Parathyroid adenoma (tissue), 2 donors: ENCODE data around the gene CRY2.

ENCODE experiments used
- H2AFZ ChIP-seq: fragments of 300-600 bp; sonication (generic); one replicate; pipeline ENCODE4 v1.7.0; 2017; ENCODE audit warnings: antibody characterized with exemption, mild to moderate bottlenecking
- H3K27ac ChIP-seq: fragments of 300-600 bp; sonication (generic); one replicate; pipeline ENCODE4 v1.7.0; 2017
- H3K27me3 ChIP-seq: fragments of 300-600 bp; sonication (generic); one replicate; pipeline ENCODE4 v1.7.0; 2017; ENCODE audit warnings: low read length; ENCODE audit not compliant: control insufficient read depth, insufficient read depth
- H3K36me3 ChIP-seq: fragments of 300-600 bp; sonication (generic); one replicate; pipeline ENCODE4 v1.7.0; 2017; ENCODE audit warnings: low read length; ENCODE audit not compliant: control insufficient read depth, insufficient read depth
- H3K4me1 ChIP-seq: fragments of 300-600 bp; sonication (generic); one replicate; pipeline ENCODE4 v1.7.0; 2017; ENCODE audit warnings: control low read depth
- H3K4me2 ChIP-seq: fragments of 300-600 bp; sonication (generic); one replicate; pipeline ENCODE4 v1.7.0; 2017; ENCODE audit warnings: low read length
- H3K4me3 ChIP-seq: fragments of 300-600 bp; sonication (generic); one replicate; pipeline ENCODE4 v1.7.0; 2017; ENCODE audit warnings: low read depth, low read length
- H3K79me2 ChIP-seq: fragments of 300-600 bp; sonication (generic); one replicate; pipeline ENCODE4 v1.7.0; 2017; ENCODE audit warnings: control low read depth
- H3K9ac ChIP-seq: fragments of 300-600 bp; sonication (generic); one replicate; pipeline ENCODE4 v1.7.0; 2017; ENCODE audit warnings: mild to moderate bottlenecking
- H3K9me3 ChIP-seq: fragments of 300-600 bp; sonication (generic); one replicate; pipeline ENCODE4 v1.7.0; 2017; ENCODE audit warnings: low read length; ENCODE audit not compliant: control insufficient read depth
- CTCF ChIP-seq: fragments of 300-600 bp; sonication (generic); IDR thresholded peaks from one replicate; pipeline ENCODE4 v1.7.0; 2017; ENCODE audit warnings: antibody characterized with exemption, mild to moderate bottlenecking
- donor health status: primary hyperparathyroidism.

CRY2 gene

GRCh38 chr11:45920531-45921477 is 73.5 kb downstream of the CRY2 start:
- Histone ChIP-seq H3K9ac (no peak overlapping the region), H3K9me3 (no peaks in the 10 kb centered on the region)

GRCh38 chr11:45921561-45922424 is 74.5 kb downstream of the CRY2 start:
- Histone ChIP-seq H3K27ac (peak overlapping the region; percentile 87), H3K4me3 (peak overlapping the region; percentile 47), H3K27me3 (no peaks in the 10 kb centered on the region), H3K4me1 (peaks cover 5% of the 10 kb centered on the region), H3K9me3 (no peaks in the 10 kb centered on the region), H3K79me2 (no peaks in the 10 kb centered on the region), H2AFZ (peak overlapping the region; percentile 76), H3K9ac (peak overlapping the region; percentile 49), H3K36me3 (no peaks in the 10 kb centered on the region), H3K4me2 (peak overlapping the region; percentile 45)
- TF ChIP-seq CTCF = no peak

More at GRCh38 chr11:45920531-45921477, 73.5 kb downstream of the CRY2 start:
- H3K79me2 ChIP-seq = no peaks in the 10 kb centered on the region
- H3K27me3 ChIP-seq = no peaks in the 10 kb centered on the region
- peaks cover 5% of the 10 kb centered on the region for H3K4me1 ChIP-seq
- H3K4me3 ChIP-seq = no peak overlapping the region
- TF ChIP-seq CTCF = no peak
- H3K27ac ChIP-seq = peak overlapping the region; percentile 87
- H2AFZ ChIP-seq = peak overlapping the region; percentile 76
- no peaks in the 10 kb centered on the region for H3K36me3 ChIP-seq
- peak overlapping the region; percentile 45 for H3K4me2 ChIP-seq

GRCh38 chr11:45922425-45923082 is 75.3 kb downstream of the CRY2 start, which contains the start of gene LARGE2:
LARGE2 (plus strand) TSS chr11:45922656; CDS start chr11:45922883, 227 bp downstream.
- no peaks in the 10 kb centered on the region for H3K27me3 ChIP-seq
- peak within 1 kb of the TSS; percentile 76 for H2AFZ ChIP-seq
- peak within 1 kb of the TSS; percentile 45 for H3K4me2 ChIP-seq
- peak within 1 kb of the TSS; percentile 49 for H3K9ac ChIP-seq
- no peak for TF ChIP-seq CTCF
- H3K27ac ChIP-seq = peak within 1 kb of the TSS; percentile 87
- H3K36me3 ChIP-seq = no peaks in the 10 kb centered on the region
- peak within 1 kb of the TSS; percentile 47 for H3K4me3 ChIP-seq
- peaks cover 5% of the 10 kb centered on the region for H3K4me1 ChIP-seq
- H3K9me3 ChIP-seq = no peaks in the 10 kb centered on the region
- H3K79me2 ChIP-seq = no peaks in the 10 kb centered on the region

- H3K79me2 ChIP-seq = no peaks in the 10 kb centered on the region
- no peak overlapping the region for H3K27ac ChIP-seq
- H3K4me2 ChIP-seq = no peak overlapping the region
- TF ChIP-seq CTCF = no peak
- no peak overlapping the region for H3K9ac ChIP-seq
- no peaks in the 10 kb centered on the region for H3K36me3 ChIP-seq
- no peak overlapping the region for H3K4me3 ChIP-seq
- no peak overlapping the region for H2AFZ ChIP-seq
- H3K27me3 ChIP-seq = no peaks in the 10 kb centered on the region
- peaks cover 5% of the 10 kb centered on the region for H3K4me1 ChIP-seq
- no peaks in the 10 kb centered on the region for H3K9me3 ChIP-seq
Measured at GRCh38 chr11:45924036-45924915, 77.0 kb downstream of the CRY2 start.
